GM23248 (cell line): Measurements from ENCODE around the gene KCNS3. TPM values are rescaled to one million over a fixed set of nuclear protein-coding genes. Genes with fewer than 3 reads are reported as not detected.

Source experiments
- DNase-seq: peaks from one replicate; pipeline ENCODE4 v3.0.0-alpha.2; 2015
- H2AFZ ChIP-seq: fragments of 200-600 bp; sonication (generic); 2 replicates; pipeline ENCODE4 v1.6.1; 2016; ENCODE audit warnings: antibody characterized with exemption
- H3F3A ChIP-seq: fragments of 200-600 bp; sonication (generic); 2 replicates; pipeline ENCODE4 v1.6.1; 2016; ENCODE audit warnings: mild to moderate bottlenecking, antibody characterized with exemption, mixed run types; ENCODE audit not compliant: insufficient read depth
- H3K27ac ChIP-seq: fragments of 200-600 bp; sonication (generic); 2 replicates; pipeline ENCODE4 v1.5.1; 2016; ENCODE audit warnings: mild to moderate bottlenecking
- H3K27me3 ChIP-seq: fragments of 200-600 bp; sonication (generic); replicated peaks from 2 replicates; pipeline ENCODE4 v1.6.1; 2016; ENCODE audit warnings: mild to moderate bottlenecking; ENCODE audit not compliant: insufficient read depth
- H3K36me3 ChIP-seq: fragments of 200-600 bp; sonication (generic); 2 replicates; pipeline ENCODE4 v1.6.1; 2016; ENCODE audit warnings: low read depth, mild to moderate bottlenecking
- H3K4me1 ChIP-seq: fragments of 200-600 bp; sonication (generic); 2 replicates; pipeline ENCODE4 v1.6.1; 2016; ENCODE audit warnings: mild to moderate bottlenecking; ENCODE audit not compliant: insufficient read depth
- H3K4me2 ChIP-seq: fragments of 200-600 bp; sonication (generic); one replicate; pipeline ENCODE4 v1.6.1; 2016; ENCODE audit warnings: mild to moderate bottlenecking; ENCODE audit not compliant: unreplicated experiment
- H3K4me3 ChIP-seq: fragments of 200-600 bp; sonication (generic); 2 replicates; pipeline ENCODE4 v1.5.1; 2016; ENCODE audit warnings: mild to moderate bottlenecking
- H3K79me2 ChIP-seq: fragments of 200-600 bp; sonication (generic); 2 replicates; pipeline ENCODE4 v1.6.1; 2016; ENCODE audit warnings: mild to moderate bottlenecking; ENCODE audit not compliant: insufficient read depth
- H3K9ac ChIP-seq: fragments of 200-600 bp; sonication (generic); 2 replicates; pipeline ENCODE4 v1.6.1; 2016; ENCODE audit warnings: mild to moderate bottlenecking
- H3K9me2 ChIP-seq: fragments of 200-600 bp; sonication (generic); 2 replicates; pipeline ENCODE4 v1.6.1; 2016; ENCODE audit warnings: mixed run types, mild to moderate bottlenecking, moderate library complexity; ENCODE audit not compliant: insufficient read depth
- H3K9me3 ChIP-seq: fragments of 200-600 bp; sonication (generic); one replicate; pipeline ENCODE4 v1.6.1; 2017; ENCODE audit warnings: low read depth
- H4K20me1 ChIP-seq: fragments of 200-600 bp; sonication (generic); 2 replicates; pipeline ENCODE4 v1.6.0; 2016; ENCODE audit not compliant: insufficient read depth
- EZH2 ChIP-seq: fragments of 200-600 bp; sonication (generic); IDR thresholded peaks from 2 replicates; pipeline ENCODE4 v1.6.1; 2018; ENCODE audit warnings: antibody characterized with exemption, mild to moderate bottlenecking; ENCODE audit not compliant: insufficient read depth, poor library complexity, severe bottlenecking
- EZH2phosphoT487 ChIP-seq: fragments of 200-600 bp; sonication (generic); IDR thresholded peaks from 2 replicates; pipeline ENCODE4 v1.6.1; 2018; ENCODE audit warnings: antibody characterized with exemption, moderate library complexity, mild to moderate bottlenecking, low read depth; ENCODE audit not compliant: insufficient read depth
- WGBS, 2 experiments: methylation state at CpG; one replicate each; pipeline ENCODE4 v1.1.6; 2015 to 2017; ENCODE audit warnings: low lambda C conversion rate in 2 of 2, low coverage in 1 of 2; ENCODE audit errors: missing lambda C conversion rate in 2 of 2; 5-methylcytosine and 5-hydroxymethylcytosine counted together
- in situ Hi-C: fragments of 300-500 bp; cut with MboI; formaldehyde crosslinking; loops from 2 replicates; pipeline ENCODE4 v1.15.0; 2020
- polyA plus RNA-seq: library from polyadenylated mRNA; unstranded; fragments of >200 nt; fragmentation: Nextera tagmentation; extraction: Ambion mirVana; gene quantifications from 2 replicates; pipeline ENCODE4 v1.2.1, GENCODE V29; 2016
- total RNA-seq: library from RNA; depleted of rRNA; stranded (reverse); fragments of >200 nt; shearing (Covaris generic); gene quantifications from 2 replicates; pipeline ENCODE4 v1.2.3, GENCODE V29; 2014

The KCNS3 gene
- total and polyA plus RNA-seq, 2 experiments from 2014 or later: 2.5 to 2.7 TPM

DNA sequence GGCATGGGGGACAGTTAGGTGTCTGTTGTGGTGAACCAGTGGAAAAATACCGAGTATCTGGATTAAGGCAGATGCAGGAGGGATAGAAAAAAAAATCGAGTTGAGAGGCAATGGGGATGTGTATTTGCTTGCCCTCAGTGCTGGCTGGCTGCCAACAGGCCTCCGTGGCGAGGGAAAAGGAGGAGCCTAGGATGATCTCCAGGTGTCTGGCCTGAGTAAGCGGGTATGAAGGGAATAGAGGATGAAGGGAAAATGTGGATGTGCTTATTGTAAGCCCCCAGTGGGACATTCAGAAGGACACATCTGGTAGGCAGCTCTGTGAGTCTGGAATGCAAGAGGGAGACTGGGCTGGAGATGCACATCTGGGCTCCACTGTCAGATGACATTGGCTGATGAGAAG lies 22.8 kb downstream of the KCNS3 start:
- DNase-seq: no peak
- no peaks in the 10 kb centered on the region for H3K27me3 ChIP-seq
- no peak overlapping the region for H3K27ac ChIP-seq
- H3K9ac ChIP-seq: no peak overlapping the region
- in situ Hi-C loops: no loop called here
- no peak overlapping the region for H2AFZ ChIP-seq
- WGBS, 2 experiments: 47 to 48% methylated on average over 5 of the region's 5 CpGs
- H3F3A ChIP-seq: no peaks in the 10 kb centered on the region
- no peak for TF ChIP-seq EZH2
- TF ChIP-seq EZH2phosphoT487: no peak
- no peaks in the 10 kb centered on the region for H4K20me1 ChIP-seq
- H3K4me1 ChIP-seq: no peaks in the 10 kb centered on the region
- no peak overlapping the region for H3K4me3 ChIP-seq
- H3K9me2 ChIP-seq: no peaks in the 10 kb centered on the region
- H3K79me2 ChIP-seq: no peaks in the 10 kb centered on the region
- no peak overlapping the region for H3K4me2 ChIP-seq
- H3K36me3 ChIP-seq: no peaks in the 10 kb centered on the region
- no peaks in the 10 kb centered on the region for H3K9me3 ChIP-seq

DNA sequence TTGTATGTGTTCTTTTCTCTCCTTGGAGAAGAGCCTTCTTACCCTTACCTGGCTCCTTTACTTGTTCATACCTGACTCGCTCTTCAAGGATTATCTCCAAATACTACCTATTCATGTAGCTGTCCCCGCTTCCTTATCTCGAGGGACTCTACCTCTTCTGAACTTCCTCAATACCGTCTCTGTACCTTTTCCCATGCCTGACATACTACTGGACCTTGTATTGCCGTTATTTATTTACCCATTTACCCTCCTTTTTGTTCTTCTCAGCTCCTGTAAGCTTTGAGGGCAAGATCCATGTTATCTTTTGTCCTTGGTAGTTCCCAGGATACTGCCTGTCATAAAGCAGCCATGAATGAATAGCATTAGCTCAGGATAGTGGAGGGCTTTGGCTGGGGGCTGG lies 32.5 kb downstream of the KCNS3 start:
- Histone ChIP-seq H3K27me3 (no peaks in the 10 kb centered on the region), H3F3A (no peaks in the 10 kb centered on the region), H3K9me2 (no peaks in the 10 kb centered on the region), H3K79me2 (no peaks in the 10 kb centered on the region), H3K4me3 (no peak overlapping the region), H3K27ac (no peak overlapping the region), H3K9ac (no peak overlapping the region), H4K20me1 (no peaks in the 10 kb centered on the region), H2AFZ (no peak overlapping the region), H3K9me3 (no peaks in the 10 kb centered on the region), H3K4me2 (no peak overlapping the region), H3K36me3 (no peaks in the 10 kb centered on the region), H3K4me1 (no peaks in the 10 kb centered on the region)
- in situ Hi-C loops: no loop called here
- DNase-seq: no peak
- TF ChIP-seq EZH2phosphoT487 (no peak), EZH2 (no peak)
- 71 to 73% methylated on average over 5 of the region's 5 CpGs for WGBS, 2 experiments

DNA sequence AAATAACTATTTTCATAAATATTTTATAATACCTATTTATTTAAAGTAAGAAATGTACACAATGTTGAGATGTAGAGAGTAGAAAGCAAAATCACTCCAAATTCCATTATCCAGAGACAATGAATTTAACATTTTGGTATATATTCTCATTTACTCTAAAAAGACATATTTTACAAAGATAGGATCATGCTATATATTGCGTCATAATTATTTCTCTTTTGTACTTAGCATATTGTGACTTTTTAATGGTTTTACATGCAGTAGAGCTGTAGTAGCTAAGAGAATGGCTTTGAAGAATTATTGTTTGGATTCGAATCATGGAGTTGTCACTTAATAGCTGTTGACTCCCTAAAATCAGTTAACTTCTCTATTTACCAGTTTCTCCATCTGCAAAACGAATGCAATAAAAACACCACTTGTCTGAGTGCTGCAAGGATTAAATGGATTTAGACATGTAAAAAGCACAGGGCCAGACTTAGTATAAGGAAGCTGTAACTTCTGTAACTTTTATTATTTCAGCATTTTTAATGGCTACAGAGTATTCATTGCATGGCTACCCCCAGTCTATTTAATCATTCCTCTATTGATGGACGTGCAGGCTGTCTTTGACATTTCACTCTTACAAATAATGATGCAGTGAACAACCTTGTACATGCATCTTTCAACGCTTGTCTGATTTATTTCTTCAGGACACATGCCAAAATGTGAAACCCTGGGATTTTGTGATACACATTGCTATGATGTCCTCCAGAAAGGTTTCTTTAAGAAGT lies 33.2 kb downstream of the KCNS3 start:
- Histone ChIP-seq H4K20me1 (no peaks in the 10 kb centered on the region), H3K27ac (no peak overlapping the region), H3K4me1 (no peaks in the 10 kb centered on the region), H3K9me2 (no peaks in the 10 kb centered on the region), H3K9ac (no peak overlapping the region), H3K79me2 (no peaks in the 10 kb centered on the region), H3K4me3 (no peak overlapping the region), H2AFZ (no peak overlapping the region), H3K27me3 (no peaks in the 10 kb centered on the region), H3K4me2 (no peak overlapping the region), H3K9me3 (no peaks in the 10 kb centered on the region), H3K36me3 (no peaks in the 10 kb centered on the region), H3F3A (no peaks in the 10 kb centered on the region)
- no peak for TF ChIP-seq EZH2
- no peak for TF ChIP-seq EZH2phosphoT487
- WGBS, 2 experiments: 42 to 49% methylated on average over 5 of the region's 5 CpGs
- no peak for DNase-seq
- in situ Hi-C loops: no loop called here

DNA sequence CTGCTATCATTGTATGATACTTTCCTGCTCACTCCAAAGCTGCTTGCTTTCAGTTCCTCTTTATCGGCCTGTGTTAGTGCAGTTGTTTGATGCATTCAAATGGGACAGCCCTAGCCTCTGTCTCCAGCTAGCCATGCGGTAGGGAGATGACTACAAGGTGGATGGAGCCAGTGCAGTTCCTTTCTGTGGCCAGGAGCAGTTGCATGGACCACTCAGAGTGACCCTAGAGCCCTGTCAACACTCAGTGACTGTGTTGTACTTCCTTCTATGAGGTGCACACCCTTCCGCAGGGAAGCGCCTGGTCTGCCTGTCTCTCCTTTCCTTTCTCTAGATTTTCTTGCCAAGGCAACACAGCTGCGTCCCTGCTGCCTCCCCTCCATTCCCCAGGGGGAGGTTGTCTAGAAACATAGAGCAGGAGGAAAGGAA lies 33.8 kb downstream of the KCNS3 start:
- 42 to 44% methylated on average over 5 of the region's 5 CpGs for WGBS, 2 experiments

More for the DNA sequence above, 33.8 kb downstream of the KCNS3 start:
- Histone ChIP-seq H3F3A (no peaks in the 10 kb centered on the region), H3K9me3 (no peaks in the 10 kb centered on the region), H3K79me2 (no peaks in the 10 kb centered on the region), H3K9ac (no peak overlapping the region), H3K27me3 (no peaks in the 10 kb centered on the region), H3K4me2 (no peak overlapping the region), H2AFZ (no peak overlapping the region), H3K36me3 (no peaks in the 10 kb centered on the region), H3K4me1 (no peaks in the 10 kb centered on the region), H3K9me2 (no peaks in the 10 kb centered on the region), H3K4me3 (no peak overlapping the region), H3K27ac (no peak overlapping the region), H4K20me1 (no peaks in the 10 kb centered on the region)
- in situ Hi-C loops: no loop called here
- TF ChIP-seq EZH2 (no peak), EZH2phosphoT487 (no peak)
- no peak for DNase-seq
